DOHH2 (cell line): ENCODE results near the gene HMX3.

Source experiments
- H3F3A ChIP-seq: fragments of 200-600 bp; sonication (generic), shearing (Covaris generic); 2 replicates; pipeline ENCODE4 v1.6.0; 2016; ENCODE audit warnings: antibody characterized with exemption, mild to moderate bottlenecking; ENCODE audit not compliant: control insufficient read depth, insufficient read depth
- H3K27ac ChIP-seq: fragments of 200-600 bp; sonication (generic); 2 replicates; pipeline ENCODE4 v1.5.1; 2014; ENCODE audit warnings: low read depth, mild to moderate bottlenecking, low read length, moderate library complexity
- H3K27me3 ChIP-seq: fragments of 200-600 bp; sonication (generic); 2 replicates; pipeline ENCODE4 v1.6.1; 2014; ENCODE audit warnings: mild to moderate bottlenecking, low read length, mixed read lengths; ENCODE audit not compliant: control insufficient read depth
- H3K36me3 ChIP-seq: fragments of 200-600 bp; sonication (generic); 2 replicates; pipeline ENCODE4 v1.6.1; 2014; ENCODE audit warnings: mild to moderate bottlenecking, low read length, moderate library complexity, mixed read lengths; ENCODE audit not compliant: control insufficient read depth
- H3K4me1 ChIP-seq: fragments of 200-600 bp; sonication (generic); 2 replicates; pipeline ENCODE4 v1.6.1; 2014; ENCODE audit warnings: mild to moderate bottlenecking, low read length, mixed read lengths; ENCODE audit not compliant: control insufficient read depth
- H3K4me2 ChIP-seq: fragments of 200-600 bp; sonication (generic); 2 replicates; pipeline ENCODE4 v1.6.0; 2014; ENCODE audit warnings: mild to moderate bottlenecking, low read length, moderate library complexity
- H3K4me3 ChIP-seq: fragments of 200-600 bp; sonication (generic); 2 replicates; pipeline ENCODE4 v1.5.1; 2014; ENCODE audit warnings: mild to moderate bottlenecking, low read length, mixed read lengths
- H3K79me2 ChIP-seq: fragments of 200-600 bp; sonication (generic); 2 replicates; pipeline ENCODE4 v1.6.1; 2014; ENCODE audit warnings: mild to moderate bottlenecking, low read length, mixed read lengths; ENCODE audit not compliant: control insufficient read depth
- H3K9me2 ChIP-seq: fragments of 200-600 bp; sonication (generic); replicated peaks from 2 replicates; pipeline ENCODE4 v1.6.1; 2014; ENCODE audit warnings: mild to moderate bottlenecking, low read length, mixed read lengths; ENCODE audit not compliant: control insufficient read depth
- H3K9me3 ChIP-seq: fragments of 200-600 bp; sonication (generic); 2 replicates; pipeline ENCODE4 v1.6.1; 2014; ENCODE audit warnings: antibody characterized with exemption, low read length, mixed read lengths; ENCODE audit not compliant: control insufficient read depth, insufficient read depth
- H4K20me1 ChIP-seq: fragments of 200-600 bp; sonication (generic); 2 replicates; pipeline ENCODE4 v1.6.0; 2014; ENCODE audit warnings: low read depth, mild to moderate bottlenecking, antibody characterized with exemption, low read length, moderate library complexity; ENCODE audit not compliant: control insufficient read depth, insufficient read depth
- CTCF ChIP-seq: fragments of 200-600 bp; sonication (generic); IDR thresholded peaks from one replicate; pipeline ENCODE4 v1.5.1; 2014; ENCODE audit warnings: antibody characterized with exemption, mild to moderate bottlenecking, low read depth, low read length; ENCODE audit not compliant: poor library complexity, severe bottlenecking
- EZH2phosphoT487 ChIP-seq: fragments of 200-600 bp; sonication (generic); IDR thresholded peaks from 2 replicates; pipeline ENCODE4 v1.6.1; 2017; ENCODE audit warnings: borderline replicate concordance, mild to moderate bottlenecking, antibody characterized with exemption, low read length, moderate library complexity, mixed read lengths

The HMX3 gene

DNA sequence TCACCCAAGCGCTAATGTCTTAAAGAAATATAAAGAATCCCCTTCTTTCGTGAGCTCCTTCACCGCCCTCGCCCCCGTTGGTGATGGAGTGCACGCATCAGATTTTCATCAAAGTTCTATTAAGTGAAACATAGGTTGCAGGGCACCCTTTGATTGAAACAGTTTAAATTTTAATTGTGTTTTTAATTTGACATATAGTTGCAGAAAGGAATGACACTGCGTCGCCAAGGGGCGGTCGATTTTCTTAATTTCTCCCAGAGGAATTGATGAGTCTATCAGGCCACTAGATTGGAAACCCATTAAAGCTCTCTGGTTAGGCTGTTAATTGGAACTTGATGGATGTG lies 8.0 kb downstream of the HMX3 start:
- H3K4me1 ChIP-seq, result no peaks in the 10 kb centered on the region
- H3K4me2 ChIP-seq, result no peak overlapping the region
- no peaks in the 10 kb centered on the region for H3K9me2 ChIP-seq
- H3K4me3 ChIP-seq, result no peak overlapping the region
- peaks cover 51% of the 10 kb centered on the region for H3K27me3 ChIP-seq
- no peaks in the 10 kb centered on the region for H3K9me3 ChIP-seq
- TF ChIP-seq EZH2phosphoT487, result no peak
- no peak for TF ChIP-seq CTCF
- no peak overlapping the region for H3K27ac ChIP-seq
- H3K36me3 ChIP-seq, result no peaks in the 10 kb centered on the region
- no peaks in the 10 kb centered on the region for H3F3A ChIP-seq
- H4K20me1 ChIP-seq, result no peaks in the 10 kb centered on the region
- no peaks in the 10 kb centered on the region for H3K79me2 ChIP-seq

- TF ChIP-seq CTCF (peak; percentile 15), EZH2phosphoT487 (no peak)
- Histone ChIP-seq H3K27ac (no peak overlapping the region), H4K20me1 (no peaks in the 10 kb centered on the region), H3K9me2 (no peaks in the 10 kb centered on the region), H3K36me3 (no peaks in the 10 kb centered on the region), H3K27me3 (peaks cover 53% of the 10 kb centered on the region), H3K4me1 (no peaks in the 10 kb centered on the region), H3K9me3 (no peaks in the 10 kb centered on the region), H3K4me3 (no peak overlapping the region), H3F3A (no peaks in the 10 kb centered on the region), H3K4me2 (no peak overlapping the region), H3K79me2 (no peaks in the 10 kb centered on the region)
These were observed 9.1 kb downstream of the HMX3 start for GRCh38 chr10:123144697-123145541.

- no peaks in the 10 kb centered on the region for H3K9me3 ChIP-seq
- TF ChIP-seq EZH2phosphoT487 (no peak), CTCF (no peak)
- H3K4me1 ChIP-seq, result no peaks in the 10 kb centered on the region; the same call in 1 of the 2 replicates
- H3K9me2 ChIP-seq, result no peaks in the 10 kb centered on the region
- no peaks in the 10 kb centered on the region for H3F3A ChIP-seq
- H3K27ac ChIP-seq, result no peak overlapping the region
- no peaks in the 10 kb centered on the region for H4K20me1 ChIP-seq
- no peak overlapping the region for H3K4me3 ChIP-seq
- H3K36me3 ChIP-seq, result no peaks in the 10 kb centered on the region
- no peaks in the 10 kb centered on the region for H3K79me2 ChIP-seq
- peaks cover 57% of the 10 kb centered on the region for H3K27me3 ChIP-seq
- no peak overlapping the region for H3K4me2 ChIP-seq
These were observed 9.8 kb downstream of the HMX3 start for GRCh38 chr10:123145542-123146012.
